Mucosa of stomach (tissue), 1 donor: ENCODE data around the gene YWHAQ.
A peak's percentile ranks its signal among the peaks of the same experiment; 100 is the strongest.

Experiments
- H3K27me3 ChIP-seq: one replicate; pipeline ENCODE4 v1.7.0; 2013; ENCODE audit warnings: mild to moderate bottlenecking, low read length; ENCODE audit not compliant: control insufficient read depth, insufficient read depth
- H3K36me3 ChIP-seq: one replicate; pipeline ENCODE4 v1.7.0; 2013; ENCODE audit warnings: low read length; ENCODE audit not compliant: control insufficient read depth, insufficient read depth
- H3K4me1 ChIP-seq: one replicate; pipeline ENCODE4 v1.7.0; 2013; ENCODE audit warnings: mild to moderate bottlenecking, low read length; ENCODE audit not compliant: control insufficient read depth, insufficient read depth
- H3K4me3 ChIP-seq: one replicate; pipeline ENCODE4 v1.7.0; 2013; ENCODE audit warnings: low read length
- H3K9ac ChIP-seq: one replicate; pipeline ENCODE4 v1.7.0; 2013; ENCODE audit warnings: mild to moderate bottlenecking, low read length, moderate library complexity
- H3K9me3 ChIP-seq: one replicate; pipeline ENCODE4 v1.7.0; 2013; ENCODE audit warnings: mild to moderate bottlenecking, low read length, moderate library complexity; ENCODE audit not compliant: control insufficient read depth
- donor health status: Pancreatic carcinoma.

YWHAQ gene

DNA sequence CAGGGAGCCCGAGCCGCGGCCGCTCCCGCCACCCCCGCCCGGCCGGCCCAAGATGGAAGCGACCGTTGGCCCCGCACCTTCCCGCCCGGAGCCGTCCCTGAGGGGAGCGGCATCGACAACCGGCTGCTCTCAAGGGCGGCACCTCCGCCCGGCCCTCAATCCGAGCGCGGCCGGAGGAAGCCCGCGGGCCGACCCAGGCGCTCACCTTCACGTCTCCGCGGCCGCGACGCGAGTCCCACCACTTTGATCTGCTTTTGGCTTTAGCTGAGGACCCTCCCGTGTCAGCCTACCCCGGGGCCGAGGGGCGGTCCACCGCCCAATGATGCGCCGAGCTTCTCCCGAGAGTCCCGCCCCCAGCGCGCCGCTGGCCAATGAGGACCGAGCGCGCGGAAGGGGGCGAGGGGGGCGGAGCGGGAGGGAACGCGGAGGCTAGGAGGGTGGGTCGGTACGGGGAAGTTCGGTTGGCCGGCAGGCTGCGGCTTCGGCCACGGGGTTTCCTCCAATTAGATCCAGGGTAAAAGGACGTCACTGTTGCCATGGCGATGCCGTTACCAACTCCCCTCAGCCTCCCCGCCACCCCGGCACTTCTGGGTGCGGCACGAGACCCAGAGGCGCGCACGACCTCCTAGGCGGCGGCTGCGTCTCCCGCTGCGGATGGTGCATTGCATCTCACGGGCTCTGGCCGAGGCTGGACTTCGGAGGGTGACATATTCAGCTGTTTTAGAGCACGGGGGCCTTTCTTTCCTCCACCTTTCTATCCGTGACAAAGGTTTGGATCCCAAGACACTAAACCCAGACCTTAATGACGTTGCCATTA is at the start of gene YWHAQ:
TSS of gene YWHAQ (minus strand) at position 262 of the 817 bp plus-strand sequence. CDS start 545 bp downstream, outside the sequence.
- Histone ChIP-seq H3K9ac (peak within 1 kb of the TSS; percentile 82), H3K36me3 (no peaks in the 10 kb centered on the region), H3K27me3 (no peaks in the 10 kb centered on the region), H3K4me3 (peak within 1 kb of the TSS; percentile 31), H3K9me3 (no peaks in the 10 kb centered on the region), H3K4me1 (peaks cover 11% of the 10 kb centered on the region)

DNA sequence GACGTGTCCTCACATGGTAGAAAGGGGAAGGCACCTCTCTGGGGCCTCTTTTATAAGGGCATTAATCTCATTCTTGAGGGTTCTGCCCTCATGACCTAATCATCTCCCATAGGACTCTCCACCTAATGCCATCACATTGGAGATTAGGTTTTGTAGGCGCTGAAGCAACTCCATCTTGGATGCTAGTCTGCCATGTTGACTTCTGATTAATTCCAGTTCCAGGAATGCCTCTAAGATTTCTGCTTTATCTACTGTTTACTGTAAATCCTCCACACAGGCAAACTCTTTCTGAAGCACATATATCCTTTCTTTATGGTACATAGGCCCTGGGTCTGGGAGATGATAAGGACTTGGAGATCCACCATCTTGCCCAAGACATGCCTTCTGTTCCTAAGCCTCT is 49.3 kb upstream of the YWHAQ start:
- Histone ChIP-seq H3K4me1 (no peaks in the 10 kb centered on the region), H3K4me3 (no peak overlapping the region), H3K9ac (no peak overlapping the region), H3K9me3 (no peaks in the 10 kb centered on the region), H3K27me3 (no peaks in the 10 kb centered on the region), H3K36me3 (no peaks in the 10 kb centered on the region)

DNA sequence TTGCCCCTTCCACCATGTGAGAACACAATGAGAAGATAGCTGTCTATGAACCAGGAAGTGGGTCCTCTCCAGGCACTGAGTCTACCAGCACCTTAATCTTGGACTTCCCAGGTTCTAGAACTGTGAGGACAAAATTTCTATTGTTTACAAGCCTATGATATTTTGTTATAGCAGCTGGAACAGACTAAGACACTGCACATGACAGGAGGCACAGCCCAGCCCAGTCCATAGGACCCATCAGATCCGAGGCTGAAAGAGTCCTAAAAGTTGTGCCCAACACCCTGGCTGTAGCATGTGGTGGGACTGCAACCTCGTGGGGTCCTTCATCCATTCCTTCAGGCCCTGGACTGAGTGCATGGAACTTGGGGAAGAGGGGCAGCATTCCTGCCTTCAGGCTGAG is 48.4 kb upstream of the YWHAQ start:
- Histone ChIP-seq H3K9me3 (no peaks in the 10 kb centered on the region), H3K27me3 (no peaks in the 10 kb centered on the region), H3K4me1 (no peaks in the 10 kb centered on the region), H3K36me3 (no peaks in the 10 kb centered on the region), H3K9ac (no peak overlapping the region), H3K4me3 (no peak overlapping the region)

DNA sequence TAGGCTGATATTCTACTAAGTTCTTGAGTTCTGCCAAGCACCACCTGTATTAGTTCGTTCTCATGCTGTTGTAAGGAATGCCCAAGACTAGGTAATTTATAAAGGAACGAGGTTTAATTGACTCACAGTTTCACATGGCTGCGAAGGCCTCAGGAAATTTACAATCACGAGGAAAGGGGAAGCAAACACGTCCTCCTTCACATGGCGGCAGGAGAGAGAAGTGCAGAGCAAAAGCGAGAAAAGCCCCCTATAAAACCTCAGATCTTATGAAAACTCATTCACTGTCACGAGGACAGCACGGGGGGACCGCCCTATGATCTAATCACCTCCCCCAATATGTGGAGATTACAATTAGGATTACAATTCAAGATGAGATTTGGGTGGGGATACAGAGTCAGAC is 47.7 kb upstream of the YWHAQ start:
- H3K4me3 ChIP-seq = no peak overlapping the region
- no peaks in the 10 kb centered on the region for H3K9me3 ChIP-seq
- no peaks in the 10 kb centered on the region for H3K4me1 ChIP-seq
- H3K9ac ChIP-seq = no peak overlapping the region
- H3K27me3 ChIP-seq = no peaks in the 10 kb centered on the region
- no peaks in the 10 kb centered on the region for H3K36me3 ChIP-seq

DNA sequence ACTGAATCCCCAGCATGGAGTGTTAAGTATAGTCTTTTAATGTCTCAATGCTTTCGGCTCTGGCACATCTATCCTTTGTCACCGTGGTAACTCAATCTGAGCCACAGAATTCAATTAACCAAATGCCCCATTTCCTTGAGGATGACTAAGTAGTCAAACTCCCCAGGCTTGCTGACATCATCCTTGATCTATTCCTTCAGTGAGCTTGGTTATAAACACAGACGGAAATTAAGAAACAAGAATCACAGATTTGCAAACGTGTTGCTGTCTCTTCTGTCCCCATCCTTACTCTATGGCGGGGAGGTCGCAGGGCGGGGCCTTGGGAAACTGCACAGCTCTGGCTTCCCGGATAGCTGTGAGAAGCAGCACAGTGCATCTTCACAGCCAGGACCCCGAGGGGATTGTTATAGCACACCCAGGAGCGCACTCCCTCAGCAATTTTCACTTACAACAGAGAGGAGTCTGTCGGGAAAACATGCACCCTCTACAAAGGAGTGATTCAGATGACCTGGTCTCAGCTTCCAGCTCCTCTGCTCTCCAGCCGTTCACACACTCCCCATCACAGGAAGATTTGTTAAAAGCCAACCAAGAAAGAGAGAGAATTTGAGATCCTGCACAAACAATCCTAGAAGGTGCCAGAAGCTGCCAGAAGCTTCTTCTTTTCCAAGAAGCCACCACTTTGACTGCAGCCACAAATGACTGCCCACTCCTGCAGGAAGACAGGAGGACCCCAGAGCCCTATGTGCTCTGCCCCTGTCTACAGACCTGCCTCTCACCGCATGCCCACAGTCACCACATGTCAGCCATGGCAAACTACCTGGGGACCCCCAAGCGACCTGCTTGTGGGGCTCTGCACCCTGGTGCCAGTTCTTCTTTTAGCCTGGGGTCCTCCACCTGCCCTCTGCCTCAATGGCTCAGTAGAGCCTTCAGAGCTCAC is 44.9 kb upstream of the YWHAQ start:
- Histone ChIP-seq H3K9ac (no peak overlapping the region), H3K4me1 (no peaks in the 10 kb centered on the region), H3K4me3 (no peak overlapping the region), H3K36me3 (no peaks in the 10 kb centered on the region), H3K9me3 (no peaks in the 10 kb centered on the region), H3K27me3 (no peaks in the 10 kb centered on the region)

DNA sequence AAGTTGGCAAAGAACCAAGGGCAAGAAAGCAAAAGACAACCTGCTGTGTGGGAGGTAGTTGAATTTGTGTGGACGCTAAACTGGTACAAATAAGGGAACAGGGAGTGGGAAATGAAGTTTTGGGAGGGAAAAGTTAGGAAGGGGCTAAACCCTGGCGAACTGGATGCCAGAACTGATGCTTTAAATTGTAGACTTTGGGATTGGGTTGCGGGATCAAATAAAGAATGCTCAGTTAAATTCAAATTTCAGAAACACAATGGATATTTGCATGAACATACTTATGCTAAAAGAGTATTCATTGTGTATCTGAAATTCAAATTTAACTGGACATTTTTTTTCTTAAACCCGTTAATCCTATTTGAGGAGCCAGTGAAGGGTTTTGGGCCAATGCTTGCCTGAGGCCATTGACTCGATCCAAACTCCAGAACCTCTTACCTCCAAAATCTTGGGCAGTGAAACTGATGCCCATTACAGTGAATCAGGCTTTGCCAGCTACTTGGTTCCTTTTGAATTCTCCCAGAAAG is 44.2 kb upstream of the YWHAQ start:
- H3K4me1 ChIP-seq = no peaks in the 10 kb centered on the region

DNA sequence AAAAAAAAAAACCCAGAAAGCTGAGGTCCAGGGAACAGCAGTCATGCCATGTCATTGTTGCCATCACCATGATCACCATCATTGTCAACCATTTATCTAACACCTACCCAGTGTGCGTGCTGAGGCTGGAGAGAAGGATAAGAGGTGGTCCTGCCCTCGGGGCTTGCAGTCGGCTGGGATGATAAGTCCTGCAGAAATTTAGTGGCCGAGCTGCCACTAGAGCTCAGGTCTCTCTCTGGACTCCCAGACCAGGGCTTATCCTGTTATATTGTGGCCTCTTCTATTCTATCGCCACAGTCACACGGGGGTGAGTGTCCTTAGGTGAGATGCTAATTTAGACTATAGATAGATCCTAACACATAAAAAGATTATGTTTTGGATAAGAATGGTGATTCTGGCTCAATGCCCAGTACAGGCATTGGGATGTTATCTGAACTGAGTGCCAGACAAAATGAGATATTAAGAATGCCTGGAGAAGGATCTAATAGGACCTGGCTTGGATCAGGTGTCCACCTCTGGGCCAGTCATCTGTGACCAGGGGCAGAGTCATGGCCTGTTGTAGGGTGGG is 43.2 kb upstream of the YWHAQ start:
- H3K4me1 ChIP-seq = no peaks in the 10 kb centered on the region

More for the DNA sequence above, 44.2 kb upstream of the YWHAQ start:
- H3K4me3 ChIP-seq = no peak overlapping the region
- H3K9me3 ChIP-seq = no peaks in the 10 kb centered on the region
- no peaks in the 10 kb centered on the region for H3K27me3 ChIP-seq
- no peak overlapping the region for H3K9ac ChIP-seq
- no peaks in the 10 kb centered on the region for H3K36me3 ChIP-seq

DNA sequence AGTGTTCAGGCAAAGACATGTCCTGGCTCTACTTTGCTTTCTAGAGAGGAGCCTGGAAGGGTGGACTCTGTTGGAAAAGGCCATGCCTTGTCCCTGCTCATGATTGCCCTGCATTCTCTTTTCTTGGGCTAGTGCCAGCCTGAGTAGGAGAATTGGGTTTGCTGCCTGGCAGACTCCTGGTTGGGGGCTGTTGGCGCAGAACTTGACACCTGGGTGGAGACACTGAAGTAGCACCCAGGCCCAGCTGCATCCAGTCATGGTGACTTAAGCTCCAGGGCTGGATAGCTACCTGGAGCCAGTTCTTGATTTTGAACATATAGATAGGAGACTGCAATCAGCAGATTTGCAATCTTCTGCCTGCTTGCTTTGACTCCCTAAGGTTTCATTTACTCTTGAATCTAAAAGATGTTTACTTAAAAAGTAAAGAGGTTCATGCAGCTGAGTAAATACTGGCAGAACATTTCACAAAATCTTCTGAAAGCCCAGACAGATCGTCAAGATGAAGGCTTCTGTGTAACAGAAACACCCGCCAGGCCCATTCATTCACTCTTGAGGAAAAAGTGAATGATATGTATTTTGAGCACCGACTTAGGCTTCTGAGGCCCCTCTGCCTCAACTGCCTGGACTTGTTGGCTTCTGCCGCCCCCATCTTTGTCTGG is 38.0 kb upstream of the YWHAQ start:
- H3K9me3 ChIP-seq = no peaks in the 10 kb centered on the region
- no peak overlapping the region for H3K4me3 ChIP-seq
- no peak overlapping the region for H3K9ac ChIP-seq
- no peaks in the 10 kb centered on the region for H3K27me3 ChIP-seq
- peaks cover 5% of the 10 kb centered on the region for H3K4me1 ChIP-seq
- no peaks in the 10 kb centered on the region for H3K36me3 ChIP-seq

More for the DNA sequence above, 43.2 kb upstream of the YWHAQ start:
- Histone ChIP-seq H3K27me3 (no peaks in the 10 kb centered on the region), H3K4me3 (no peak overlapping the region), H3K9me3 (no peaks in the 10 kb centered on the region), H3K9ac (no peak overlapping the region), H3K36me3 (no peaks in the 10 kb centered on the region)

DNA sequence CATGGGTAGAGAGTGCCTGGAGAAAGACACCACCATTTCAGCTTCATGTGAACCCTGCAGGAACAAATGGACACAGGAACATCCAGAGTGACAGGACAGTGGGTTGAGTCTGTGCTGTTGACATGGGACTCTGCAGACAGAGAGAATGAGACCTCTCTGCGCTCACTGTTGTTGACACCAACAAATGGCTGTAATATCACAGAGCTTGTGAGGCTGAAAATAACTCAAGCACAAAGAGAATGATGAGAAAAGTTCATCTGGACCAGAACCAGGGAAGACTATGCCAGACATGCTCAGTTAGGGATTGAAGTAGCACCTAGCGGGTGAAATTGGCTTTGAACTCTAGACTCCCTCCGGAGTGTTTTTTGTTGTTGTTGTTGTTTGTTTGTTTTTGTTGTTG is 37.0 kb upstream of the YWHAQ start:
- no peaks in the 10 kb centered on the region for H3K36me3 ChIP-seq
- no peaks in the 10 kb centered on the region for H3K9me3 ChIP-seq
- no peaks in the 10 kb centered on the region for H3K27me3 ChIP-seq
- H3K4me3 ChIP-seq = no peak overlapping the region
- peaks cover 5% of the 10 kb centered on the region for H3K4me1 ChIP-seq
- no peak overlapping the region for H3K9ac ChIP-seq

DNA sequence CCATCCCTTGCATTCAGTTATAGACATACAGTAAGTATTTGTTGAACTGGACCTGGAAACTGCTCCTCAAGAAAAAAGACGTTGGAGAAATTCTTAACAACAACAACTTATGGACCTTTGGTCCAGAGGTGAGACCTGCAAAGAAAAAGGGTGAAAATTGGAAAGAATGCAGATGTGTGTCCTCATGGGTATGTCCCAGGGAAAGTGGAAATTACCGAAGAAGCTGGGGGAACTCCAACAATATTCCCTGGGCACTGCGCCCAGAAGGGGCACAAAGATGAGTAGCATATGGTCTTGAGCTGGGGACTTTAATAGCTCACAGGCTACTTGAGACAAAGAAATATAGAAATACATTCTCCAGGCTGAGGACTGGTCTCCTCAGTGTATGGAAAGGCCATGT is 35.5 kb upstream of the YWHAQ start:
- Histone ChIP-seq H3K27me3 (no peaks in the 10 kb centered on the region), H3K4me3 (no peak overlapping the region), H3K9ac (no peak overlapping the region), H3K9me3 (no peaks in the 10 kb centered on the region), H3K4me1 (peaks cover 5% of the 10 kb centered on the region), H3K36me3 (no peaks in the 10 kb centered on the region)

DNA sequence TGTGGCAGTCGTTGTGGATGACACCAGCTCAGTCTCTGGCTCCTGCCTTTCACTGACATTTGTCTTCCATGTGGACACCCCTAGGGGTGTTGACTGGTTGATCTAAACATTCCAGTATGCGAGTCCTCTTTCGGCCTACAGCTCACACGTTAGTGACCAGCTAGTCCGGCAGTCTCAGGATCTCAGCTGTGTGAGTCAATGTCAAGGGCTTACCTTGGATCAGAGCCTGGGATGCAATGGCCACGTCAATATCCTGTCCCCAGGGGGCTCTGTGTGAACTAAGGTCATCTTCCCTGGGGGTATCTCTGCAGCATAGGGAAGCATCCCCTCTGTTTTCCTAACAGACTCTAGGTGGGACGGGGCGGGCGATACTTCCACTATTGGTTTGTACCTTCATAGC is 35.1 kb upstream of the YWHAQ start:
- Histone ChIP-seq H3K4me3 (no peak overlapping the region), H3K36me3 (no peaks in the 10 kb centered on the region), H3K9me3 (no peaks in the 10 kb centered on the region), H3K9ac (no peak overlapping the region), H3K4me1 (peaks cover 5% of the 10 kb centered on the region), H3K27me3 (no peaks in the 10 kb centered on the region)
